Measurements from ENCODE around the gene UBE2O.

The UBE2O gene

GRCh38 chr17:76462556-76463290, 9.8 kb upstream of the UBE2O start:
- FAIRE-seq, result no peak

- FAIRE-seq, result no peak
Observed at GRCh38 chr17:76461765-76462555, 9.0 kb upstream of the UBE2O start.

- no peak for FAIRE-seq
Observed at GRCh38 chr17:76459674-76460073, 6.7 kb upstream of the UBE2O start.

- no peak for FAIRE-seq
Observed at GRCh38 chr17:76458580-76459490, 5.9 kb upstream of the UBE2O start.

- no peak for FAIRE-seq
Observed at GRCh38 chr17:76453431-76453743, 435 bp upstream of the UBE2O start.

GRCh38 chr17:76452127-76452659, 759 bp downstream of the UBE2O start:
- no peak for FAIRE-seq

- no peak for FAIRE-seq
Observed at GRCh38 chr17:76451506-76451905, 1.4 kb downstream of the UBE2O start.

GRCh38 chr17:76449126-76449525, 3.8 kb downstream of the UBE2O start:
- no peak for FAIRE-seq

- no peak for FAIRE-seq
Observed at GRCh38 chr17:76447931-76448652, 4.9 kb downstream of the UBE2O start.

GRCh38 chr17:76446449-76447231, 6.3 kb downstream of the UBE2O start:
- FAIRE-seq, result no peak

- FAIRE-seq, result no peak
Observed at GRCh38 chr17:76445697-76446448, 7.1 kb downstream of the UBE2O start.

GRCh38 chr17:76444518-76445311, 8.2 kb downstream of the UBE2O start:
- FAIRE-seq, result no peak

- FAIRE-seq, result no peak
Observed at GRCh38 chr17:76442341-76443338, 10.3 kb downstream of the UBE2O start.

- no peak for FAIRE-seq
Observed at GRCh38 chr17:76441686-76442340, 11.1 kb downstream of the UBE2O start.

GRCh38 chr17:76440751-76441362, 12.1 kb downstream of the UBE2O start:
- FAIRE-seq, result no peak

- FAIRE-seq, result no peak
Observed at GRCh38 chr17:76439314-76439928, 13.5 kb downstream of the UBE2O start.

- no peak for FAIRE-seq
Observed at GRCh38 chr17:76438906-76439305, 14.0 kb downstream of the UBE2O start.

Data from TTC549 (cell line).